DOHH2 (cell line): ENCODE data around the gene FAM120A.

ENCODE experiments used
- CTCF ChIP-seq: fragments of 200-600 bp; sonication (generic); IDR thresholded peaks from one replicate; pipeline ENCODE4 v1.5.1; 2014; ENCODE audit warnings: antibody characterized with exemption, mild to moderate bottlenecking, low read depth, low read length; ENCODE audit not compliant: poor library complexity, severe bottlenecking
- EZH2phosphoT487 ChIP-seq: fragments of 200-600 bp; sonication (generic); IDR thresholded peaks from 2 replicates; pipeline ENCODE4 v1.6.1; 2017; ENCODE audit warnings: borderline replicate concordance, mild to moderate bottlenecking, antibody characterized with exemption, low read length, moderate library complexity, mixed read lengths

- TF ChIP-seq CTCF (no peak), EZH2phosphoT487 (no peak)
These were observed 145.7 kb downstream of the FAM120A start for GRCh38 chr9:93597142-93597706.
